GM03348 (cell line): Measurements from ENCODE around the gene POP7.
A peak's percentile ranks its signal among the peaks of the same experiment; 100 is the strongest.
"Not testable (repeated sequence)": the region's sequence is repeated elsewhere in the genome, so short reads cannot be mapped to it uniquely, and the experiment has no call there.

Source experiments
- DNase-seq: peaks from one replicate; pipeline ENCODE4 v3.0.0; 2012; ENCODE audit warnings: low spot score

Gene POP7

GRCh38 chr7:100692578-100692961 is 13.4 kb upstream of the POP7 start:
- DNase-seq = no peak

- peak; percentile 40 for DNase-seq
Measured at GRCh38 chr7:100693312-100694097, 12.4 kb upstream of the POP7 start.

- peak; percentile 93 for DNase-seq
Measured at GRCh38 chr7:100694098-100694745, 11.7 kb upstream of the POP7 start, which contains the start of gene GIGYF1. Gene GIGYF1, minus strand, starts transcription at chr7:100694250. Its CDS starts 6,012 bp downstream, at chr7:100688238.

- DNase-seq = no peak
Measured at GRCh38 chr7:100696123-100696521, 9.8 kb upstream of the POP7 start.

GRCh38 chr7:100699018-100699417 is 6.9 kb upstream of the POP7 start:
- no peak for DNase-seq

- not testable (repeated sequence) for DNase-seq
Measured at GRCh38 chr7:100701089-100701488, 4.8 kb upstream of the POP7 start.

GRCh38 chr7:100705320-100705752 is 585 bp upstream of the POP7 start:
- DNase-seq = peak; percentile 92

- peak; percentile 6 for DNase-seq
Measured at GRCh38 chr7:100706672-100707311, 871 bp downstream of the POP7 start.

- DNase-seq = no peak
Measured at GRCh38 chr7:100708395-100708794, 2.5 kb downstream of the POP7 start.

GRCh38 chr7:100710452-100710851 is 4.5 kb downstream of the POP7 start:
- no peak for DNase-seq

- DNase-seq = no peak
Measured at GRCh38 chr7:100711369-100711768, 5.4 kb downstream of the POP7 start.

GRCh38 chr7:100714725-100715124 is 8.8 kb downstream of the POP7 start:
- DNase-seq = no peak

- DNase-seq = not testable (repeated sequence)
Measured at GRCh38 chr7:100717073-100717472, 11.2 kb downstream of the POP7 start.

- no peak for DNase-seq
Measured at GRCh38 chr7:100719523-100720278, 13.8 kb downstream of the POP7 start.

GRCh38 chr7:100720279-100720670 is 14.4 kb downstream of the POP7 start, which contains the start of gene EPO:
Gene EPO, plus strand, starts transcription at chr7:100720468. Its CDS starts 513 bp downstream, at chr7:100720981.
- DNase-seq = no peak

- DNase-seq = no peak
Measured at GRCh38 chr7:100720671-100721504, 15.0 kb downstream of the POP7 start.

- no peak for DNase-seq
Measured at GRCh38 chr7:100721505-100721812, 15.5 kb downstream of the POP7 start.

- DNase-seq = no peak
Measured at GRCh38 chr7:100722480-100723212, 16.7 kb downstream of the POP7 start.

GRCh38 chr7:100723732-100724275 is 17.9 kb downstream of the POP7 start:
- DNase-seq = no peak

- not testable (repeated sequence) for DNase-seq
Measured at GRCh38 chr7:100724364-100724763, 18.4 kb downstream of the POP7 start.
